GM06990 (cell line): ENCODE measurements around the gene MED14.
A peak's percentile ranks its signal among the peaks of the same experiment; 100 is the strongest.
"Not testable (repeated sequence)": the region's sequence is repeated elsewhere in the genome, so short reads cannot be mapped to it uniquely, and the experiment has no call there.

Experiments
- DNase-seq: peaks from one replicate; pipeline ENCODE4 v3.0.0-alpha.2; 2011; ENCODE audit not compliant: insufficient read length; ENCODE audit errors: extremely low read depth
- H3K27me3 ChIP-seq: replicated peaks from 2 replicates; pipeline ENCODE4 v1.6.0; 2011; ENCODE audit warnings: low read length; ENCODE audit not compliant: control insufficient read depth, insufficient read depth
- H3K36me3 ChIP-seq: 2 replicates; pipeline ENCODE4 v1.5.1; 2011; ENCODE audit warnings: low read length; ENCODE audit not compliant: control insufficient read depth, insufficient read depth
- H3K4me3 ChIP-seq: replicated peaks from 2 replicates; pipeline ENCODE4 v1.5.1; 2011; ENCODE audit warnings: low read depth, mild to moderate bottlenecking, control low read depth, low read length
- TF ChIP-seq, protein P1 (sequence below): IDR thresholded peaks from 2 replicates; pipeline ENCODE4 v1.5.1; 2011; ENCODE audit warnings: low read length, control low read depth, mild to moderate bottlenecking, inconsistent platforms; ENCODE audit not compliant: insufficient read depth, poor library complexity, severe bottlenecking

Gene MED14

DNA sequence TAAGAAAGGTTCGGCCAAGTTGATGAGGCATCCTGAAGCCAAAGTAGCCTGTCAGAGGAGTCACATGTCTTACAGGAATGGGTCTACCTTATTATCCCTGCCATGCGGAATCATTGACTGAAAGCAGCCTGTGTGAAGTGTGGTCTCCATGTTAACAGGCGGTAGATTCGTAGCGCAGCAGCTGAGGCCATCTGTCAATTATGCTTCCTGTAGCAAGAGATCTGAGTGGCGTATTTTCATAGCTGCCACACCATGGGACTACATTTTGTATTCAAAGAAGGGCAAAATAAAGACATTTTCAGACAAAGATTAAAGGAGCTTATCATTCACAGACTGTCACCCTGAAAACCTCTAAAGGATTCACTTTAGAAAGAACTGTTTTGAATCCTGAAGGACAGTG, 11.2 kb upstream of the MED14 start:
- no peak for DNase-seq
- TF ChIP-seq, protein P1, sequence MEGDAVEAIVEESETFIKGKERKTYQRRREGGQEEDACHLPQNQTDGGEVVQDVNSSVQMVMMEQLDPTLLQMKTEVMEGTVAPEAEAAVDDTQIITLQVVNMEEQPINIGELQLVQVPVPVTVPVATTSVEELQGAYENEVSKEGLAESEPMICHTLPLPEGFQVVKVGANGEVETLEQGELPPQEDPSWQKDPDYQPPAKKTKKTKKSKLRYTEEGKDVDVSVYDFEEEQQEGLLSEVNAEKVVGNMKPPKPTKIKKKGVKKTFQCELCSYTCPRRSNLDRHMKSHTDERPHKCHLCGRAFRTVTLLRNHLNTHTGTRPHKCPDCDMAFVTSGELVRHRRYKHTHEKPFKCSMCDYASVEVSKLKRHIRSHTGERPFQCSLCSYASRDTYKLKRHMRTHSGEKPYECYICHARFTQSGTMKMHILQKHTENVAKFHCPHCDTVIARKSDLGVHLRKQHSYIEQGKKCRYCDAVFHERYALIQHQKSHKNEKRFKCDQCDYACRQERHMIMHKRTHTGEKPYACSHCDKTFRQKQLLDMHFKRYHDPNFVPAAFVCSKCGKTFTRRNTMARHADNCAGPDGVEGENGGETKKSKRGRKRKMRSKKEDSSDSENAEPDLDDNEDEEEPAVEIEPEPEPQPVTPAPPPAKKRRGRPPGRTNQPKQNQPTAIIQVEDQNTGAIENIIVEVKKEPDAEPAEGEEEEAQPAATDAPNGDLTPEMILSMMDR, result no peak
- Histone ChIP-seq H3K27me3 (no peaks in the 10 kb centered on the region; the same call in 1 of the 2 replicates), H3K4me3 (no peak overlapping the region), H3K36me3 (no peaks in the 10 kb centered on the region)

DNA sequence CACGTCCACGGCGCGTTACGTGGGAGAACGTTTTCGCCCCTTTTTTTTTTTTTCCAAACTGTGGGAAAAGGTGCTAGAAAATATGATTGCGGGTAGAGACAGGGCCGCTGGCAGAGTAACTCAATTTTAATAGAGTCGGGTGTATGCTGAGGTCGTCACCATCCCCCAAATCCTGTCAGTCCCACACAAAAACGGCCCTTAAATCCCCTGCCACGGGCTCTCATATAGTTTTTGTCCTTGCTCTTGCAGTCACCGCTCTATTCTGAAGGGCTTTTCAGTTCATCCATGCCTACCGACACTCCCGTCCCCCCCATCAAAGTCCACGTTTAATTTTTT, 796 bp upstream of the MED14 start:
- TF ChIP-seq, protein P1, result no peak
- Histone ChIP-seq H3K4me3 (peak overlapping the region; percentile 76), H3K27me3 (no peaks in the 10 kb centered on the region), H3K36me3 (no peaks in the 10 kb centered on the region)
- no peak for DNase-seq

DNA sequence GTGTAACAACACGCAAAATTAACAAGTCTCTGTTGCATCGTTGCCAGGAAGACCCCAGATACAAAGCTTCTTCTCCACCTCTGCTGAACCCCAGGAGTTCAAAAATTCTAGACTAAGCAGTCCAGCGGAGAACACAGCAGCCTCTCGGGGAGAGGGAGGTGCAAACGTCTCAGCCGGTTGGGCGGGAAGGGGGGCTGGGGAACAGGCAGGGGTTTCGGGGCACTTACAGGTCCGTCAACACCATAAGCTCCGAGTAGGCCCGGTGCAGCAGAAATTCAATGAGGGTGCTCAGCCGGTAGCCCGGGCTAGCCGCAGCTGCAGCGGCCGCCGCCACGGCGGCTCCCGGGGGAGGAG, 394 bp downstream of the MED14 start:
- Histone ChIP-seq H3K36me3 (no peaks in the 10 kb centered on the region), H3K27me3 (no peaks in the 10 kb centered on the region), H3K4me3 (peak overlapping the region; percentile 76)
- no peak for DNase-seq
- TF ChIP-seq, protein P1, result no peak

DNA sequence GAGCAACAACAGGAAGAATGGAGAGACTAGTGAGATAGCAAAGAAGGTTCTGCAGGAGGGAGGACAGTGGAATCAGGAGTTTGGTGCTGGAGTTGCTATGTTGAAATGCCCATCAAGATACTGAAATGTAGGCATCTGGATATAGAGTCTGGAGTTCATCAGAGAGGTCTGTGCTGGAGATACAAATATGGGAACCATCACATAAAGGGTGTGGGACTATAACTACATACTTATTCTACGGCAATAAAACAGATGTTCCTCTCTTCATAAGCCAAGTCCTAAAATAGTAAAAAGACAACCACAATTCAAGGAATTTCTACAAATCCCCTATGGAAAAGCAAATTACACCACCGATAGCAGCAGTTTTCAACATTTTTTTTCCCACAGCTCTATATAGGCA, 1.6 kb downstream of the MED14 start:
- TF ChIP-seq, protein P1, result no peak
- no peaks in the 10 kb centered on the region for H3K27me3 ChIP-seq
- no peaks in the 10 kb centered on the region for H3K36me3 ChIP-seq
- peak overlapping the region; percentile 76 for H3K4me3 ChIP-seq
- DNase-seq, result no peak

DNA sequence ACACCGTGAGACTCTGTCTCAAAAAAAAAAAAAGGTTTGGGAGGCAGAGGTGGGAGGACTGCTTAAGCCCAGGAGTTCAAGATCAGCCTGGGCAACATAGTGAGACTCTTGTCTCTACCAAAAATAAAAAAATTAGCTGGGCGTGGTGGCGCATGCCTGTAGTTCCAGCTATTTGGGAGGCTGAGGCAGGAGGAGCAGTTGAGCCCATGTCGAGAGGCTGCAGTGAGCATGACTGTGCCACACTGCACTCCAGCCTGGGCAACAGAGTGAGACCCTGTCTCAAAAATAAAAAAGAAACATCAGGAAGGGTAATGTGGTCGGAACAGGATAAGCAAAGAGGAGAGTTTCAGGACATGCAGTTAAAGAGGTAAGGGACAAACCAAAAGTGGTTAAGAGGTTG, 2.8 kb downstream of the MED14 start:
- H3K36me3 ChIP-seq, DNase-seq, H3K4me3 ChIP-seq: not testable (repeated sequence)

GRCh38 chrX:40729598-40730584, 5.5 kb downstream of the MED14 start:
- TF ChIP-seq, protein P1, result no peak
- no peaks in the 10 kb centered on the region; the same call in 1 of the 2 replicates for H3K36me3 ChIP-seq
- H3K27me3 ChIP-seq, result no peaks in the 10 kb centered on the region
- H3K4me3 ChIP-seq, result no peak overlapping the region
- no peak for DNase-seq

More for the DNA sequence above, 2.8 kb downstream of the MED14 start:
- H3K27me3 ChIP-seq, result not testable (repeated sequence)
